HG02678 (cell line): Measurements from ENCODE around the gene WDR70.
"Not testable (repeated sequence)": the region's sequence is repeated elsewhere in the genome, so short reads cannot be mapped to it uniquely, and the experiment has no call there.

Experiments
- ATAC-seq: cut with Tn5 transposase; IDR thresholded peaks from one replicate; pipeline ENCODE4 v1.9.1; 2021; ENCODE audit warnings: mild to moderate bottlenecking, moderate library complexity; ENCODE audit not compliant: unreplicated experiment

The WDR70 gene

DNA sequence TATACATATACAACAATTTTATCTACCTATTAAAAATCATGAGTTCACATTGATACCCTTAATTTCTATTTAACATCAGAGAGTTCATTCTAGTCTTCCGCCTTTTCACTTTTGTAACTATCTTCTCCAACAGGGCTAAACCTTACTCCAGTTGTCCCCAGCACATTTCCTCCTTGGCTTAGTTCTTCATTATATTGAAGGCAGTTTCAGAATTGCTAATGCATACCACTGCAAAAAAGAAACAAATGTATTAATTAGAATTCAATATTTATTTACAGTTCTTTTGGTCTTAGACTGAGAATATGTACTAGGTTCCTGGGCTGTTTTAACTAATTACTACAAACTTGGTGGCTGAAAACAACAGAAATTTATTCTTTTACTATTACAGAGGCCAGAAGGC, 132.5 kb downstream of the WDR70 start:
- no peak for ATAC-seq

DNA sequence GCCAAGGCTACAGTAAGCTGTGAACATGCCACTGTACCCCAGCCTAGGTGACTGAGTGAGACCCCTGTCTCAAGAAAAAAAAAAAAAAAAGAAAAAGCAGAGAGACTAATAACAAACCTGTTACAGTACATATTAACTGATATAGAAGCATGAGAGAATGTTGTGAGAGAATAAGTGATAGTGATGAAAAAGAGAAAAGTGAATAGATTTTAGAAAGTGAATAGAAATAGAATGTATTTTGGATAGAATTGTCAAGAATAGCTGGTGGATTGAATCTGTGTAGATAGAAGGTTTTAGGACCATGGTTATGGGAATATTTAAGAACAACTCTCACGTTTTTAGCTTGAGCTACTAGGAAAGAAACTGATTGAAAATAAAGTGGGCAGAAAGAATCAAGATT, 135.8 kb downstream of the WDR70 start:
- no peak for ATAC-seq

DNA sequence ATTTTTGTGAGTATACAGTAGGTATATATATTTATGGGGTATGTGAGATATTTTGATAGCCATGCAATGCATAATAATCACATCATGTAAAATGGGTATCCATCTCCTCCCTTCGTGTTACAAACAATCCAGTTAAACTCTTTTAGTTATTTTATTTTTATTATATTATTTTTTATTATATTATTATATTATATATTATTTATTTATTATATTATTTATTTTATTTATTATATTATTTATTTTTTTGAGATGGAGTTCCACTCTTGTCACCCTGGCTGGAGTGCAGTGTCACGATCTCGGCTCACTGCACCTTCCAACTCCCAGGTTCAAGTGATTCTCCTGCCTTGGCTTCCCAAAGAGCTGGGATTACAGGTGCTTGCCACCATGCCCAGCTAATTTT, 138.6 kb downstream of the WDR70 start:
- no peak for ATAC-seq

GRCh38 chr5:37518356-37518755, 139.2 kb downstream of the WDR70 start:
- ATAC-seq: not testable (repeated sequence)

GRCh38 chr5:37519304-37519703, 140.2 kb downstream of the WDR70 start:
- no peak for ATAC-seq

- ATAC-seq: no peak
Measured at GRCh38 chr5:37519807-37520206, 140.7 kb downstream of the WDR70 start.

DNA sequence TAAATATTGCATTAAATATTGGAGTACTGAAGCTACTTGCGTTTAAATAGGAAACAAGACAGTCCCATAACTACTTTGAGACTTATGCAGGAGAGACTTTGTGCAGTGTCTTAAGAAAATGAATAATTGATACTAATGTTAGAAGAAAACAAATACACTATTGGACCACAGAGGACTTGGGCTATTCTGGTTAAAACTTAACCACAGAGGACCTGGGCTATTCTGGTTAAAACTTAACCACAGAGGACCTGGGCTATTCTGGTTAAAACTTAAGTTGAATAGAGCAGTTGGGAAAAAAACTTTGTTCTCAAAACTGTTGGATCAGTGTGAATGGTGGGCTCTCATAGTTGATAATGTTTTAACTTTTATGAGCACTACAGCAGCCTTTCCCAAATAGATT, 141.7 kb downstream of the WDR70 start:
- no peak for ATAC-seq

DNA sequence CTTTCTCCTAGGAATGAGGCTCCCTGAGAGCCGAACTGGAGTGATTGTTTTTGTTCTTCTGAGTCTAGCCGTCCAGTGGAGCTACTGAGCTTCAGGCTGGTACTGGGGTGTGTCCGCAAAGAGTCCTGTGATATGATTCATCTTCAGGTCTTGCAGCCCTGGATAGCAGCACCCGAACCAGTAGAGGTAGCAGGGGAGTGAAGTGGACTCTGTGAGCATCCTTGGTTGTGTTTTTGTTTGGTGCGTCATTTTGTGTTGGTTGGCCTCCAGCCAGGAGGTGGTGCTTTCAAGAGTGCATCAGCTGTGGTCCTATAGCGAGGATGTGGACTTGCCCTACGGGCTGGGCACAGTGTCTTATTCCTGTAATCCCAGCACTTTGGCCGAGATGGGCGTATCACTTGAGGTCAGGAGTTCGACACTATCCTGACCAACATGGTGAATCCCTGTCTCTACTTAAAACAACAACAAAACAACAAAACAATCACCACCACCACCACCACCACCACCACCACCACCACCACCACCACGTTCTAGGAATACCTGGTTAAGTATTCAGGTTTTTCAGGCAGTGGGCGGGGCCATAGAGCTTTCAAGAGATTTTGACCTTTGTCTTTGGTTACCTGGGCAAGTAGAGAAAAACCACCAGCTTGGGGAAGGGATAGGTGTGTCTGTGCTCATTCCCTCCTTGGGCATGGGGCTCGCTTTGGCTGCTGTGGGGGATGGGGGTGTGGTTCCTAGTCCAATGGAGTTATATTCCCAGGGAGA, 154.0 kb downstream of the WDR70 start:
- ATAC-seq: no peak

DNA sequence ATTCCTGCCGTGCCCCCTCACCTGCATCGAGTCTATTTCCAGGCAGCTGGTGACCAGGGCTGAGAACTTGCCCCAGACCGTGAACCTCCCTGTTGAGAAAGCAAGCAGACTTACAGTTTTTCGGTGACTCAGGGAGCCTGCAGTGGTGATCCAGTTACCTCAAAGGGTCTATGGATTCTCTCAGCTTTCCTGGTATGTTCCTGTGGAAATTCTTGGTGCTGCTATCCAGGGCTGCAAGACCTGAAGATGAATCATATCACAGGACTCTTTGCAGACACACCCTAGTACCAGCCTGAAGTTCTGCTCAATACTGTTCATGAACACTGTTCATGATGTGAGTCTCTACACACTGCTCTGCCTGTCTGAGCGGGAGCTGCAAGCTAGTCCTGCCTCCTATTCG, 154.7 kb downstream of the WDR70 start:
- no peak for ATAC-seq

DNA sequence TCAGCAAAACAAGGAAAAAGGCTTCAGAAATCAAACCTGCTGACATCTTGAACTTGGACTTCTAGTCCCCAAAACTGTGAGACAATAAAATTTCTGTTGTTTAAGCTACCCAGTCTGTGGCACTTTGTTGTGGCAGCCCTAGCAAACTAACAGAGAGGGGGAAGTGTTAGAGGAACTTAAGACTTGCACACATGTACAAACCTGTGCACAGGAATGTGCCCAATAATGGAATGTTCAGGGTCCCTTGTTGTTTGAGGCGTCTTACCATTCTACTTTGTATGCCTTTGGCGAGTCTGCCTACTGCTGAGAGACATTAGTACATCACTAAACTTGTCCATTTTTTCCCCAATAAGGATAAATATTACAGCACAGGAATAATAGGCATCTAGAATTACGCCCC, 160.3 kb downstream of the WDR70 start:
- ATAC-seq: no peak

GRCh38 chr5:37543216-37543615, 164.1 kb downstream of the WDR70 start:
- no peak for ATAC-seq

- no peak for ATAC-seq
Measured at GRCh38 chr5:37549411-37549810, 170.3 kb downstream of the WDR70 start.

GRCh38 chr5:37552161-37552560, 173.0 kb downstream of the WDR70 start:
- no peak for ATAC-seq

GRCh38 chr5:37552770-37553719, 173.9 kb downstream of the WDR70 start:
- ATAC-seq: no peak

DNA sequence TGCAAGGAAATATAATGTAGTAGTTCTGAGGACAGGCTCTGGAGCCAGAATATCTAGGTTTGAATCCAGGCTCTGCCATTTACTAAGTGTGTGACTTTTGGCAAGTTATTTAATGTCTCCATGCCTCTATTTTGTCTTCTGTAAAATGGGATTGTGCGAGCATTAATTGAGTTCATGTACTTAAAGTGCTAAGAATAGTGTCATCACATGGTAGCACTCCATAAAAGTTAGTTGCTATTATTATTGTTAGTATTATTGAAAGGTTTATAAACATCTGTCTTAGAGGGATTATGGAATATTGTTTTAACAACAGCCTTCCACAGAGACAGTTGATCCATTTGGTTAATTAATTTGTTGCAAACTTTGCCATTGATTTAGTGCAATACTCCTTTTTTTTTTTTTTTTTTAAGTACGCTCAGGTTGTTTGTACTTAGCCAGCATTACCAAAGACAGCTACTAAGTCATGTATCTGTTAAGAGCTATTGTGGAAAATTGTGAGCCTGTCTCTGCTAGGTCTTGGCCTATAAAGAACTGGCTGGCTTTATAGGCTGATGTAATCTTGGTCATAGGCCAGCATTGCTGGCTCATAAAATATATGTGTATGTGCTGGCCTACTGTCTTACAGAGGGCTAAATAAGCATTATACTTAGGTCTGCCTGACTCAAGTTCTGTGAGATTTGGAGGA, 174.7 kb downstream of the WDR70 start:
- no peak for ATAC-seq

GRCh38 chr5:37554405-37554739, 175.3 kb downstream of the WDR70 start:
- ATAC-seq: no peak

- ATAC-seq: no peak
Measured at GRCh38 chr5:37554938-37555337, 175.8 kb downstream of the WDR70 start.

DNA sequence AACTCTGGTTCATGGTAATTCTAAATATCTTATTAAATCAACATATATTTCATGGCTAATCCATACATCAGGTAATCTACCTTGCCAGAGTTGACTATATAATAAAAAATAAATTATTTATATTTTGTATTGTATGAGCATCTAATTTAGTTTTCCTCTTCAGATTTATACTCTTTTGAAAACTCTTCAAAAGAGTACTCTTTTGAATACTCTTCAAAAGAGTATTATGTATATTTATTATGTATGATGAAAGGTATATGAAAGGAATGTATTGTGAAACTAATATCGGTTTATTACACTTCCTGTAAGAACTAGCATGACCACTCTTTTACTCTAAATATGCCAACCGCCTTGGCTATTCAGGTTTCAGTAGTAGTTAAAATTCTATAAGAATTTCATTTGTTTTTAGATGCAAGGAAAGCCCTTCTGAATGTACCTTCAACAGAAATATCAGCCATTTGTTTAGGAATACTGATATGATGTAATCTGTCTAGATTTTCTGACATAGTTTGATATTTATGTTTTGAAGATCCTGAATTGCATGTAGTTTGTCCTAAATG, 178.7 kb downstream of the WDR70 start:
- no peak for ATAC-seq

DNA sequence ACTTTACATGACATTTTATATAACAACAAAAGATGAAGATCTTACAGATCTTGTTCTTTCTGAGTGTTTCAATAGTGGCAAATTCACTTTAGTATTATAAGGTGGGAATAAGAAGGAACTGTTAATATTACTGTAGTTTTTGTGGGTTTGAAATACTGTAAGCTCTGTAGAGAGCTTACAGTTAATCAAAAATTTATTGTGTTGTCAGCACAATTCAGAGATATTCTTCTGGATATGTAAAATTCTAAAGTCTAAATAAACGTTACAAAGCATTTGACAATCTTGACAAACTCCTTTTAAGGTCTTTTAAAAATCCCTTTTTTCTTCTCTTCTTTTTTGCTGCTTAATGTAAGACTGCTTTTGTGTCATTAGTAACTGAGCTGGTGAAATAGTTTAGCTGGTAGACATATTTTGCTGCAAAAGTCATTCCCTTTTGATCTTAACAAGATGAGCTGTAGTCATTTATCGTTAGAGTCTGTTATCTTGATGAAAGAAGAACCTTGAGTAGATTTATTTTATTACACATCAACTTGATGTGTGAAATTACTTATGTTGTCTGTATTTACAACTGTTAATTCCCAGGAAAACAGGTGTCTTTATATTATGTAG, 186.0 kb downstream of the WDR70 start:
- ATAC-seq: no peak

GRCh38 chr5:37567566-37567965, 188.4 kb downstream of the WDR70 start:
- ATAC-seq: no peak
